GM12875 (cell line): Measurements from ENCODE around the gene MGRN1.

Experiments
- H3K4me3 ChIP-seq: one replicate; pipeline ENCODE4 v1.5.1; 2011; ENCODE audit warnings: low read depth, low read length, control low read depth
- CTCF ChIP-seq: IDR thresholded peaks from 2 replicates; pipeline ENCODE4 v1.5.1; 2011; ENCODE audit warnings: low read depth, mild to moderate bottlenecking, control low read depth, inconsistent platforms, low read length, moderate library complexity, borderline replicate concordance; ENCODE audit not compliant: insufficient read depth

The MGRN1 gene

GRCh38 chr16:4661661-4662060 is 37.0 kb downstream of the MGRN1 start:
- H3K4me3 ChIP-seq = no peak overlapping the region
- no peak for TF ChIP-seq CTCF

- TF ChIP-seq CTCF = no peak
Observed at GRCh38 chr16:4663465-4663776, 38.8 kb downstream of the MGRN1 start.

GRCh38 chr16:4663777-4664465 is 39.3 kb downstream of the MGRN1 start:
- no peak overlapping the region for H3K4me3 ChIP-seq
- no peak for TF ChIP-seq CTCF

More at GRCh38 chr16:4663465-4663776, 38.8 kb downstream of the MGRN1 start:
- no peak overlapping the region for H3K4me3 ChIP-seq

- H3K4me3 ChIP-seq = no peak overlapping the region
- no peak for TF ChIP-seq CTCF
Observed at GRCh38 chr16:4664538-4665418, 40.2 kb downstream of the MGRN1 start.

GRCh38 chr16:4666537-4667202 is 42.0 kb downstream of the MGRN1 start:
- TF ChIP-seq CTCF = no peak
- H3K4me3 ChIP-seq = no peak overlapping the region

- TF ChIP-seq CTCF = no peak
- no peak overlapping the region for H3K4me3 ChIP-seq
Observed at GRCh38 chr16:4667203-4667963, 42.8 kb downstream of the MGRN1 start.
